Peyer's patch (tissue), 4 donors: ENCODE data around the gene LEMD1. TPM values are rescaled to one million over a fixed set of nuclear protein-coding genes. Genes with fewer than 3 reads are reported as not detected.

Experiments
- DNase-seq, 3 donors: peaks; one replicate each; pipeline ENCODE4 v3.0.0-alpha.2; 2017 to 2019
- H3K27ac ChIP-seq, 4 donors: fragments of 200-600 bp; sonication (generic); one replicate each; pipeline ENCODE4 v1.5.1; 2016 to 2019
- H3K27me3 ChIP-seq, 2 donors: fragments of 200-600 bp; sonication (generic); one replicate each; pipeline ENCODE4 v1.5.1; 2019
- H3K36me3 ChIP-seq, 3 donors: fragments of 200-600 bp; sonication (generic); one replicate each; pipeline ENCODE4 v1.5.1; 2016 to 2019
- H3K4me1 ChIP-seq, 4 donors: fragments of 200-600 bp; sonication (generic); one replicate each; pipeline ENCODE4 v1.5.1; 2016 to 2019
- H3K4me3 ChIP-seq, 4 donors: fragments of 200-600 bp; sonication (generic); 1 replicate in 3 of 4; 2 replicates in 1 of 4; pipeline ENCODE4 v1.5.1; 2016 to 2019; ENCODE audit warnings: mild to moderate bottlenecking in 1 of 4
- H3K9me3 ChIP-seq, 4 donors: fragments of 200-600 bp; sonication (generic); one replicate each; pipeline ENCODE4 v1.5.1; 2016 to 2019; ENCODE audit warnings: mild to moderate bottlenecking in 1 of 4
- CTCF ChIP-seq, 6 experiments: fragments of 450-650 bp in 4 of 6; fragments of 200-600 bp in 2 of 6; sonication (generic) in 1 of 6; IDR thresholded peaks; one replicate each; pipeline ENCODE4 v1.5.1; 2017 to 2019; ENCODE audit warnings: antibody characterized with exemption in 6 of 6, mild to moderate bottlenecking in 3 of 6, moderate library complexity in 1 of 6
- POLR2A ChIP-seq, 2 donors: fragments of 450-650 bp; IDR thresholded peaks; one replicate each; pipeline ENCODE4 v1.5.1; 2017; ENCODE audit warnings: antibody characterized with exemption in 2 of 2, mild to moderate bottlenecking in 2 of 2, moderate library complexity in 2 of 2
- total RNA-seq, 4 donors: library from RNA; depleted of rRNA; stranded (reverse); fragments of >200 nt; gene quantifications; one replicate each; pipeline ENCODE4 v1.1.0, GENCODE V29; 2016

The LEMD1 gene
- total RNA-seq, 4 donors from 2014 or later: 2.4 to 3.7 TPM; not detected in 2

GRCh38 chr1:205449750-205450443 is 28.0 kb upstream of the LEMD1 start:
- peaks cover 0 to 13% of the 10 kb centered on the region in 2 donors for H3K27me3 ChIP-seq
- H3K4me1 ChIP-seq: peaks cover 0 to 15% (median 3%) of the 10 kb centered on the region in 4 donors
- H3K4me3 ChIP-seq: peak overlapping the region in 2 of 4 donors; percentile 41 to 45
- DNase-seq: peak in 2 of 3 donors; percentile 86 to 92
- H3K9me3 ChIP-seq: no peaks in the 10 kb centered on the region
- no peaks in the 10 kb centered on the region for H3K36me3 ChIP-seq
- H3K27ac ChIP-seq: peak overlapping the region in 3 of 4 donors; percentile 25 to 71 (median 61)
- peak in 1 of 2 donors; percentile 46 for TF ChIP-seq POLR2A (IDR thresholded peaks at IDR 0.05)
- TF ChIP-seq CTCF (IDR thresholded peaks at IDR 0.05): peak in 1 of 6 experiments; percentile 11

GRCh38 chr1:205449254-205449749 is 27.4 kb upstream of the LEMD1 start:
- Histone ChIP-seq H3K4me1 (peaks cover 0 to 15% (median 3%) of the 10 kb centered on the region in 4 donors), H3K27me3 (peaks cover 0 to 8% of the 10 kb centered on the region in 2 donors), H3K4me3 (peak overlapping the region in 2 of 4 donors; percentile 41 to 45), H3K9me3 (no peaks in the 10 kb centered on the region), H3K36me3 (no peaks in the 10 kb centered on the region), H3K27ac (peak overlapping the region in 3 of 4 donors; percentile 25 to 71 (median 61))
- TF ChIP-seq POLR2A (IDR thresholded peaks at IDR 0.05) (no peak), CTCF (IDR thresholded peaks at IDR 0.05) (no peak)
- DNase-seq: no peak

- Histone ChIP-seq H3K36me3 (no peaks in the 10 kb centered on the region), H3K4me1 (peaks cover 0 to 15% (median 3%) of the 10 kb centered on the region in 4 donors), H3K9me3 (no peaks in the 10 kb centered on the region), H3K27ac (no peak overlapping the region), H3K27me3 (peaks cover 0 to 8% of the 10 kb centered on the region in 2 donors), H3K4me3 (peak overlapping the region in 2 of 4 donors; percentile 41 to 45)
- DNase-seq: peak in 1 of 3 donors; percentile 49
- TF ChIP-seq POLR2A (IDR thresholded peaks at IDR 0.05) (no peak), CTCF (IDR thresholded peaks at IDR 0.05) (no peak)
Observed at GRCh38 chr1:205448540-205449253, 26.8 kb upstream of the LEMD1 start.

- no peak overlapping the region for H3K27ac ChIP-seq
- no peak for TF ChIP-seq CTCF (IDR thresholded peaks at IDR 0.05)
- TF ChIP-seq POLR2A (IDR thresholded peaks at IDR 0.05): no peak
- H3K4me3 ChIP-seq: no peak overlapping the region
- H3K36me3 ChIP-seq: no peaks in the 10 kb centered on the region
- H3K9me3 ChIP-seq: no peaks in the 10 kb centered on the region
- DNase-seq: peak in 1 of 3 donors; percentile 43
- H3K4me1 ChIP-seq: peaks cover 0 to 19% (median 3%) of the 10 kb centered on the region in 4 donors
- H3K27me3 ChIP-seq: peaks cover 0 to 6% of the 10 kb centered on the region in 2 donors
Observed at GRCh38 chr1:205447457-205448341, 25.8 kb upstream of the LEMD1 start.

- no peak overlapping the region for H3K27ac ChIP-seq
- H3K36me3 ChIP-seq: no peaks in the 10 kb centered on the region
- no peaks in the 10 kb centered on the region for H3K27me3 ChIP-seq
- peaks cover 0 to 28% (median 7%) of the 10 kb centered on the region in 4 donors for H3K4me1 ChIP-seq
- H3K4me3 ChIP-seq: no peak overlapping the region
- DNase-seq: peak in 1 of 3 donors; percentile 42
- no peaks in the 10 kb centered on the region for H3K9me3 ChIP-seq
- no peak for TF ChIP-seq CTCF (IDR thresholded peaks at IDR 0.05)
- TF ChIP-seq POLR2A (IDR thresholded peaks at IDR 0.05): no peak
Observed at GRCh38 chr1:205446828-205447227, 25.0 kb upstream of the LEMD1 start.
